GM21528 (cell line): ENCODE measurements around the gene SRI.

ENCODE experiments used
- ATAC-seq: cut with Tn5 transposase; IDR thresholded peaks from one replicate; pipeline ENCODE4 v1.9.1; 2021; ENCODE audit warnings: mild to moderate bottlenecking, moderate library complexity; ENCODE audit not compliant: unreplicated experiment, low FRiP score

The SRI gene

GRCh38 chr7:88226886-88227516 lies 7.2 kb upstream of the SRI start:
- ATAC-seq, result no peak

- ATAC-seq, result no peak
These were observed 6.4 kb upstream of the SRI start for GRCh38 chr7:88226201-88226600.

GRCh38 chr7:88224601-88225275 lies 4.9 kb upstream of the SRI start:
- no peak for ATAC-seq

DNA sequence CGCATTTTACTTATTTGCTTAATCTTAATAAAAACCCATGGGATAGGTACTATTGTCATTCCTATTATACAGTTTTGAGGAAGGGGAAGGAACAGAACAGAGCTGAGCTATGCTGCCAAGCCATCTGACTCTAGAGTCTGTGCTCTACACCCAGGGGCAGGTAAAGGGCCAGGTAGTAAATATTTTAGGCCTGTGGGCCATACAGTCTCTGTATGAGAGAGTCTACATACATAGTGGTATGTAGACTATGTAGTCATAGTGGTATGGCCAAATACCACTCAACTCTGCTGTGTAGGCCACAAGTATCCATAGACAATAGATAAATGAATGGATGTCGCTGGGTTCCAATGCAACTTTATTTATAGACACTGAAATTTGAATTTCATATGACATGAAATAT lies 3.4 kb upstream of the SRI start:
- ATAC-seq, result no peak

DNA sequence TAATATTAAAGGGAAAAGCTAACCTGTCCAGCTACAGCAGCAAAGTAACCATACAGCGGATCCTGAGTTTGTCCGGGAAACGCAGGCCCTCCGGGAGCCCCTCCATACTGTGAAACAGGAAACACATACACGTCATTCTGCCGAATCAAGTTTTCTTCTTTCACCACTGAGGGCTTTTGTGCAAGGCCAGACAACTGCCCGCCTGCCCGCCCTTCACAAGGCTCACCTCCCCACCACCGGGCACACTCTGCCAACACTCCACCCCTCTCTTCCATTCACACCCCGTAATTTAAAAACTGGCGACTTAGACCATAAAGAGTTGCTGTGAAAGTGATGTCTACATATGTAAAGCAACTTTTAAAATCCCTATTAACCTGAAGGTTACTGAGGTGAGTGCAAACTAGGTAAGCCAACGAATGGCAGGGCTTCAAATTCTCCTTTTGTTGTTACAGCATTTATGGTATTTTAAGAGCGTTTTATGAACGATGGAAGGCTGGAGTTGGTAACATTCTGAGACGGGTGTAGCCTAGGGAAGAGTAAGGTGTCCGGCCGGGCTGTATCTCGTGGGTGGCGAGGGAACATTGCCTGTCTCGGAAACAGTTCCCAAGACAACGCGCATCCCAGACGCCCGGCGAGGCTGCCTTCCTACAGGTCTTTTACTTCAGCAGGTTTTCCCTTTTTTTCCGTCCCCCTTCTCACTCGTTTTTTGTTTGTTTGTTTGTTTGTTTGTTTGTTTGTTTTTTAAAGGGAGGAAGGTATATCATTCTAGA lies 817 bp downstream of the SRI start:
- peak; percentile 39 for ATAC-seq

- ATAC-seq, result no peak
These were observed 1.5 kb downstream of the SRI start for GRCh38 chr7:88218429-88218745.

GRCh38 chr7:88217675-88218428 lies 2.0 kb downstream of the SRI start:
- peak; percentile 78 for ATAC-seq

DNA sequence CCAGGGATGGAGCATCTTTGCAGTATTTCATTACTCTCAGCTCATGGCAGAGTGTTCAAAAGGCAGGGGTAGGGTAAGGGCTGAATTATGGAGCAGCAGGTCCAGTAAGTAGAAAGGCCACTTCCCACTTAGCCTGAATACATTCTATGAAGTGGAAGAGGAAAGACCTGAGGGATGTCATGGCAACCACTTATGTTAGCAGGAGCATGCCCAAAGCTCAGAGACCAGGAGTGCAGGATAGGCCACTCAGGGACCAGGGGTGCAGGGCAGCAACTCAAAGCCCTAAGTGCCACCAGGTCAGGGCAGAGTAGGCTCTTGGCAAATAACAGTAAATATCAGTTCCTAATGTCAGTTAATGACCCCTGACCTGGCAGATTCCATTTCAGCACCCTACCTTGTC lies 3.6 kb downstream of the SRI start:
- ATAC-seq, result no peak

GRCh38 chr7:88215295-88215694 lies 4.5 kb downstream of the SRI start:
- no peak for ATAC-seq

- ATAC-seq, result no peak
These were observed 5.4 kb downstream of the SRI start for GRCh38 chr7:88214456-88214855.

- no peak for ATAC-seq
These were observed 6.9 kb downstream of the SRI start for GRCh38 chr7:88212918-88213317.

GRCh38 chr7:88208521-88208920 lies 11.3 kb downstream of the SRI start:
- no peak for ATAC-seq

DNA sequence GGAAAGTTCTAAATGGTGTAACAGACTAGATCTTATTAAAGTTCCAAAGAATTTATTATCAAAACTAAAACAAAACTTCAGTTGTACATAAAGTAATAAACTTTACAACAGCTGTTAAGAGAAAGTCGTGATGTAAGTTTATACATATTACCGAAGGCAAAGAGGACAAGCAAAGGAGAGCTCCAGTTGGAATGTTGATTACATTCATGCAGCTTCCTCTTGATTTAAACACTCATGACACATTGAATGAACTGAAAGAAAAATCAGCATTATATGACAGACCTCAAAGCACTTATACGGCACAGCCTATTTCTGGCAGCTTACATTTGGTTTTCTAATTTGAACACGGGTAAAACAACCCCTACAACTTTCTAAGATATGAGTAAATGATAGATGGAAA lies 13.6 kb downstream of the SRI start:
- no peak for ATAC-seq

DNA sequence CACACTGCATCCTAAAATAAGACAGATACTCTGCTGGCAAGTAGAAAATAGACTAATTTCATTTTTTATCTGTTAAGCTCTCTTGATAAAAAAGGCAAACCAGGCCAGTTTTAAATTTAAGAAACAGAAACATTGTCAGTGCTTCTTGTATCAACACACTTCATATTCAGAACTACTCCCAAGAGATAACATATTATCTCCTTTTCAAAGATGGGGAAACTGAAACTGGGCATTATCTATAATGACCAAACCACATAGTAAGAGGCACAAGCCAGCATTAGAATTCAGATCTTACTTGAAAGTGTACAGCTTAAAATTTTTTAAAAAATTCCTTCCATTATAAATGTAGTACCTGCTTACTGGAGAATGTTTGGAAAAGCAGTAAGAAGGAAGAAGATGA lies 14.7 kb downstream of the SRI start:
- ATAC-seq, result no peak

DNA sequence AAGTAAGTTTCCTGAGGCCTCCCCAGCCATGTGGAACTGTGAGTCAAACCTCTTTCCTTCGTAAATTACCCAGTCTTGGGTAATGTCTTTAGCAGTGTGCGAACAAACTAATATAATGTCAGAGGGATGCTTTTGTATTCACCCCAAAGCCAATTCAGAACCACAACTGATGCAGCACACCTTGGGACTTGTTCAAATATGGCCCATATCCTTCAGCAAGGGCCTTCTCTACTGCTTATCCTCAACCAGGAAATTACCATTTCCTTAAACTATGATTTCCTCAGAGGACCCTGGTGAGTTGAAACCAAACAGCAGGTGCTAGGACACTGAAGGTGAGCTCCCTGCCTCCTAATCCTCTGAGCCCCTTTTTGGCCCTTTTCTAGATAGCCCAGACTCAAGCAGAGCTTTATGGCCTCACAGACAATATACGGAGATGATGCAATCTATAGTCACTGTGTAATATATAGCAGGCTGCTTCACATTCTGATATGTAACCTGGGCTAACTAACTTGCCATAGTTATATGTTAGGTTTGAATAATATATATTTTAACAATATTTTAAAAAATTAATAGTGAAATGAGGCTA lies 15.2 kb downstream of the SRI start:
- no peak for ATAC-seq

GRCh38 chr7:88203401-88203800 lies 16.4 kb downstream of the SRI start:
- ATAC-seq, result no peak

GRCh38 chr7:88202799-88203198 lies 17.0 kb downstream of the SRI start:
- ATAC-seq, result no peak

GRCh38 chr7:88202278-88202677 lies 17.6 kb downstream of the SRI start:
- ATAC-seq, result no peak

DNA sequence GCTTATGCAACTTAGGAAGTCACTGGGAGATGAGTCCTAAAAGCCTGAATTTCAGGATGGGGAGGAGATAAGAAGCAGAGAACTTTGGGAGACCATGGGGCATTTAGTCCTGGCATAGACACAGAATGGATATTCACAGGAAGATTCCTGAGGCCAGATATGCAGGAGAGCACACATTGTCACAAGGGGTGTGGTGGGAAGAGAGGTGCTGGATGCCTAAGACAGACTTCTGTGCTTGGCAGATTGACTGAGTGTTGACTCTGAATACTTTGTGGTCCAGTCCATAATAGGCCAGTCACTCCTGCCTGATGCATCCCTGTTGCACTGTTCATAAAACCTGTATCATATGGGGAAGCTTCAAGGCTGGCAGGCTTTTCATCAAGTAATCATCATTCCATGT lies 18.5 kb downstream of the SRI start:
- ATAC-seq, result no peak

- no peak for ATAC-seq
These were observed 19.0 kb downstream of the SRI start for GRCh38 chr7:88200789-88201188.

DNA sequence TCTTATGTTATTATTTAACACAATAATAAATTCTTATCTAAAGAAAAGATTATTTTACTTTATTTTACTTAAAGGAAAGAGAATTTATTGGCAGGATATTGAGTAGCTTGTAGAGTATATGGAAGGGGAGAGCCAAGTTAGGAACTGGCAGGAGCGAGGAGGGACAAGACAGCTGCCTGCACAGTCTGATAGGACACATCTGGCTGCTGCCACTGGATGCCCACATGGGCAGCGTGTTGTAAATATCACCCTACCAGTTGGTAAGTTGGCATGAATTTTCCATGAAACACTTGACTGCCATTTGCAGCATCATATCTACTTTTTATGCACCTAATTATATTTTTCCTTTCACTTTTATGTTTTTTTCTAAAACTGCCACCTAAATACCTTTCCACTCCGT lies 19.6 kb downstream of the SRI start:
- ATAC-seq, result no peak
